ENCODE data around the gene ZBTB47. TPM values are rescaled to one million over a fixed set of nuclear protein-coding genes. Genes with fewer than 3 reads are reported as not detected.

ZBTB47 gene
- total RNA-seq, 2 donors from 2014 or later, result 1.9 to 2.7 TPM

DNA sequence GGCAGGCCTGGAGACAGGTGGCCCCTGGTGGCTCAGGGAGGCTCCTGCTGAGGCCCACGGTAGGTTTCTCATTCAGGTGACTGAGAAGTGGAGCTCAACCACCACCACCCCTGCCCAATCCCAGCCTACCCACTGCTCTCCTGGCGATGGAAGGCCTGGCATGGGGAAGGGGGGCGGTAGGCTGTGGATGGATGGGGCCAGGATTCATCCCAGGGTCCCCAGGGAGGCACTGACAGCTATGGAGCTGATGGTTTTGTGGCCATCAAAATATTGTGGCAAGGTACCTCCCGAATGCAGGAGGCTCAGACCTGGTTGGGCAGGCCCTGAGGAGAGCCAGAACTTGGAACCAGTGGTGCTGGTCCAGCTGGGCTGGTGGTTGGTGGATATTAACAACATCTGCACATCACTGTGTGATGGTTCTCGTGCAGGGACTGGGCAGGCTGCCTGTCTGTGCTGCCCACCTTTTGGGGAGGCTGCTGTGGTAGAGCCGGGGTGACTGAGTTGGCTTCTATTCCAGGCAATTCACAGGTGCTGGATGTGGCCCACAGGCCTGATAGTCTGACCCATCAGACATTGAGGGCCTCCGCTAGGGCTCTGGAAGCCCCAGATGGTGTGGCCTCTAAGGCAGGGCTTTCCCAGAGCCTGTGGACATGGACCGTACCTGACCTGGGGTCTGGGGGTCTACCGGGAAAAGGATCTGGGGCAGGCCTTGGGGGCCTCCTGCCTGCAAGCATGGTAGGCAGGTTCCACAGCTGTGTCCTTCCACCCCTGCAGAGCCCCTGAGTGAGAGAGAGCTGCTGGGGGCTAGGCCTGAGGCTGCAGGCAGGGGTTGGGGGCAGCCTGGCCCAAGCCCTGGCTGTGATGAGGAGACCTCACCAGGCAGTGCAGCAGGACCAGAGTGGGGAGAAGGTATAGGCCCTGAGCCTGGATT is 3.4 kb downstream of the ZBTB47 start:
- no peak overlapping the region for H3K27ac Mint-ChIP-seq
- no peak for DNase-seq (ENCODE audit: low spot score)
- H3K36me3 Mint-ChIP-seq, result no peaks in the 10 kb centered on the region
- no peak for ATAC-seq
- H3K27me3 Mint-ChIP-seq, result no peaks in the 10 kb centered on the region
- no peaks in the 10 kb centered on the region for H3K9me3 Mint-ChIP-seq
- peaks cover 5 to 12% of the 10 kb centered on the region in 2 donors for H3K4me1 Mint-ChIP-seq (ENCODE audit: low read depth in 2 of 2)
- no peak overlapping the region for H3K4me3 Mint-ChIP-seq

GRCh38 chr3:42657675-42658074 is 4.2 kb downstream of the ZBTB47 start:
- Mint-ChIP-seq H3K4me1 (ENCODE audit: low read depth in 2 of 2) (peaks cover 0 to 5% of the 10 kb centered on the region in 2 donors), H3K9me3 (no peaks in the 10 kb centered on the region), H3K27me3 (no peaks in the 10 kb centered on the region), H3K27ac (no peak overlapping the region), H3K4me3 (no peak overlapping the region), H3K36me3 (no peaks in the 10 kb centered on the region)
- no peak for DNase-seq (ENCODE audit: low spot score)
- no peak for ATAC-seq

DNA sequence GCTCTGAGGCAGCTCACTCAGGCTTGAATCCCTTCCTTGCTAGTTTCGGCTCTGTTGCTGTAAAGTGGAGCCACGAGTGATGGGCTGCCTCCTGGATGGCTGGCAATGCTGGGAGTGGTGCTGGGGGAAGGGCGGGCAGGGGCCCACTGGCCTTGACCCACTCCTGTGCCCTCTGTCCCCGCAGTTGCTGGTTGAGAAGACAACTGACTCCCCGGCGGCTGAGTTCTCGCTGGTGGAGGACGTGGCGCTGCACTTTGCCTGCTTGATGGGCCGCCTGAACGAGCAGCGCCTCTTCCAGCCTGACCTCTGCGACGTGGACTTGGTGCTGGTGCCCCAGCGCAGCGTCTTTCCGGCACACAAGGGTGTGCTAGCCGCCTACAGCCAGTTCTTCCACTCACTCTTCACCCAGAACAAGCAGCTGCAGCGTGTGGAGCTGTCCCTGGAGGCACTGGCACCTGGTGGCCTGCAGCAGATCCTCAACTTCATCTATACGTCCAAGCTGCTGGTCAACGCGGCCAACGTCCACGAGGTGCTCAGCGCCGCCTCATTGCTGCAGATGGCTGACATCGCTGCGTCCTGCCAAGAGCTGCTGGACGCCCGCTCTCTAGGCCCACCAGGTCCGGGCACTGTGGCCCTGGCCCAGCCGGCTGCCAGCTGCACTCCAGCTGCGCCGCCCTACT is 4.7 kb downstream of the ZBTB47 start:
- no peaks in the 10 kb centered on the region for H3K9me3 Mint-ChIP-seq
- H3K27ac Mint-ChIP-seq, result no peak overlapping the region
- no peaks in the 10 kb centered on the region for H3K36me3 Mint-ChIP-seq
- ATAC-seq (no peak), DNase-seq (ENCODE audit: low spot score) (no peak)
- H3K4me1 Mint-ChIP-seq (ENCODE audit: low read depth in 2 of 2), result peaks cover 0 to 1% of the 10 kb centered on the region in 2 donors
- no peak overlapping the region for H3K4me3 Mint-ChIP-seq
- no peaks in the 10 kb centered on the region for H3K27me3 Mint-ChIP-seq

GRCh38 chr3:42658771-42659390 is 5.4 kb downstream of the ZBTB47 start:
- Mint-ChIP-seq H3K36me3 (no peaks in the 10 kb centered on the region), H3K27ac (no peak overlapping the region), H3K27me3 (no peaks in the 10 kb centered on the region), H3K4me3 (no peak overlapping the region), H3K4me1 (ENCODE audit: low read depth in 2 of 2) (no peaks in the 10 kb centered on the region), H3K9me3 (no peaks in the 10 kb centered on the region)
- ATAC-seq (no peak), DNase-seq (ENCODE audit: low spot score) (no peak)

DNA sequence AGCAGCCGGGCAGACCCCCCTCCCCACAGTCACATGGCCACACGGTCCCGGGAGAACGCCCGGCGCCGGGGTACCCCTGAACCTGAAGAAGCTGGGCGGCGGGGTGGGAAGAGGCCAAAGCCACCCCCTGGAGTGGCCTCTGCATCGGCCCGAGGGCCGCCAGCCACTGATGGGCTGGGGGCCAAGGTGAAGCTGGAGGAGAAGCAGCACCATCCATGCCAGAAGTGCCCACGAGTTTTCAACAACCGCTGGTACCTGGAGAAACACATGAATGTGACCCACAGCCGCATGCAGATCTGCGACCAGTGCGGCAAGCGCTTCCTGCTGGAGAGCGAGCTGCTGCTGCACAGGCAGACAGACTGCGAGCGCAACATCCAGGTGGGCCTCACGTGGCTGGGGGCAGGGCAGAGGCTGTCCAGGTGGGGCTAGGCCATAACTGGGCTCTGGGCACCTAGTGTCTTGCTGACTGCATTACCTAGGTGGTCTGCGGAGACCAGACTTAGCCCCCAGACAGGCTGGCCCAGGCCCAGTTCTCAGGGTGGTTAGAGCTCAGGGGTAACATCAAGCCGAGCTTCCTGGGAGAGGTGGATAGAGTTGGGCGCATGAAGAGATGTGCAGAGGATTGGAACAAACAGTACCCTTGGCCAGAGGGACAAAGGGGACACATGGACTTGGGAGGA is 6.1 kb downstream of the ZBTB47 start:
- H3K27ac Mint-ChIP-seq, result no peak overlapping the region
- no peak for ATAC-seq
- H3K36me3 Mint-ChIP-seq, result no peaks in the 10 kb centered on the region
- H3K4me1 Mint-ChIP-seq (ENCODE audit: low read depth in 2 of 2), result no peaks in the 10 kb centered on the region
- DNase-seq (ENCODE audit: low spot score), result no peak
- H3K27me3 Mint-ChIP-seq, result no peaks in the 10 kb centered on the region
- no peaks in the 10 kb centered on the region for H3K9me3 Mint-ChIP-seq
- H3K4me3 Mint-ChIP-seq, result no peak overlapping the region

DNA sequence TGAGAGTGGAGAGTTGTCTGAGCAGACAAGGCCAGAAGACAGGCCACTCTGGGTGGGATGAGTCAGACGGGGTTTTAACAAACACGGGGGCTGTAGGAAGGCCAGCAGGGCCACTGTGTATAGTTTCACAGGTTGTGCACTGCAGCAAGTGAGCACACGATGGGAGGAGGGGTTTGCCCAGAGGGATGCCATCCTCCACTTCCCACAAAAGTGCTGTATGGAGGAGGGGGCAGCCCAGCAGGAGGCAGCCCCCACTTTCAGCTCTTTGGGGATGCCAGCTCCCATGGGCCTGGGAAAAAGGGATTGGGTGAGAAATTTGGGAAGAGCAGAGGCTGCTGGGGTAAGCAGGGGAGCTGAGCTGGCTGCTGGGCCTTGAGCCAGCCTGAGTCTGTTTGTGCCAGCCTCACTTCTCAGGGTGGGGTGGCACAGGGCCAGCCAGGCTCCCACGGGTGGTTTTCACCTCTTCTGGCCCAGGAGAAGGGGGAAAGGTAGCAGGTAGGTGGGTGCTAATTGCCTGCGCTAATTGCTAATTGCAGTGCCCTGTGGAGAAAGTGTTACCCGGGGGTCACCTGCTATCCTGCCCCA is 6.7 kb downstream of the ZBTB47 start:
- H3K4me3 Mint-ChIP-seq, result no peak overlapping the region
- no peaks in the 10 kb centered on the region for H3K4me1 Mint-ChIP-seq (ENCODE audit: low read depth in 2 of 2)
- ATAC-seq (no peak), DNase-seq (ENCODE audit: low spot score) (no peak)
- no peak overlapping the region for H3K27ac Mint-ChIP-seq
- H3K27me3 Mint-ChIP-seq, result no peaks in the 10 kb centered on the region
- H3K36me3 Mint-ChIP-seq, result no peaks in the 10 kb centered on the region
- H3K9me3 Mint-ChIP-seq, result no peaks in the 10 kb centered on the region

DNA sequence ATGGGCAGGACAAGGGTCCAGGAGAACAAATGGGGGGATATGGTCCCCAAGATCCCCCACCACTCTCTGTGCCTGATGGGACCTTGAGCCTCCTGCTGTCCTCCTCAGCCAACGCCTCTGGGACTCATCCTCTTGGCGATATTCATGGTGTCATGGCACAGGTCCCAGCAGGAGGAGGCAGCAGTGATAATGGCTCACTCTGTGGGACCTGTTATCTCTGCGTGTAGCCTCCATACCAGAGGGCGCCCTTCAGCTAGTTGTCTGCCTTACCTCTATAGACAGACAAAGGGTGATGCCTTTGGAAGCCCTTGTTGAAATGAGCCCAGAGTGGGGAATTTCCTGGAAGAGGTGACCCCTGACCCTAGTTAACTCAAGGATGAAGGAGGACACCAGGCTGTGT is 7.4 kb downstream of the ZBTB47 start:
- Mint-ChIP-seq H3K4me1 (ENCODE audit: low read depth in 2 of 2) (no peaks in the 10 kb centered on the region), H3K4me3 (no peak overlapping the region), H3K27me3 (no peaks in the 10 kb centered on the region), H3K9me3 (no peaks in the 10 kb centered on the region), H3K36me3 (no peaks in the 10 kb centered on the region), H3K27ac (no peak overlapping the region)
- ATAC-seq, result no peak
- no peak for DNase-seq (ENCODE audit: low spot score)

DNA sequence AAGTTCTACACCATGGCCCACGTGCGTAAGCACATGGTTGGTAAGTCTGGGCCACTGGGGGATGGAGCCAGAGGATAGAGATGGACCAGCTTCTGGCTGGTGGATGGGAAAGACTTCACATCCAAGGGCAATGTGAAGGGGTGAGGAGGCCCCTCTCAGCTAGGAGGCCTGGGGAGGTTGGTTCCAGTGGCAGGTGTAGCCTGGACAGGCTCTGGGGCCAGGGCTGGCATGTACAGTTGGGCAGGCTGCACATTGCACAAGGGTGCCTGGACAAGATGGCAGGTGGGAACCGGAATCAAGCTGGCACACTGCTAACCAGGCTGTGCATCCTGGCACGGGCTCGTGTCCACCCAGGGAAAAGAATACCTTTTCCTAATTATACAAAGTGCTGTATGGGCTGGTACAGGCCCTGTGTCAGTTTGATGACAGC is 8.1 kb downstream of the ZBTB47 start:
- H3K4me3 Mint-ChIP-seq, result no peak overlapping the region
- no peaks in the 10 kb centered on the region for H3K27me3 Mint-ChIP-seq
- ATAC-seq (no peak), DNase-seq (ENCODE audit: low spot score) (no peak)
- no peaks in the 10 kb centered on the region for H3K4me1 Mint-ChIP-seq (ENCODE audit: low read depth in 2 of 2)
- H3K9me3 Mint-ChIP-seq, result no peaks in the 10 kb centered on the region
- no peaks in the 10 kb centered on the region for H3K36me3 Mint-ChIP-seq
- H3K27ac Mint-ChIP-seq, result no peak overlapping the region

DNA sequence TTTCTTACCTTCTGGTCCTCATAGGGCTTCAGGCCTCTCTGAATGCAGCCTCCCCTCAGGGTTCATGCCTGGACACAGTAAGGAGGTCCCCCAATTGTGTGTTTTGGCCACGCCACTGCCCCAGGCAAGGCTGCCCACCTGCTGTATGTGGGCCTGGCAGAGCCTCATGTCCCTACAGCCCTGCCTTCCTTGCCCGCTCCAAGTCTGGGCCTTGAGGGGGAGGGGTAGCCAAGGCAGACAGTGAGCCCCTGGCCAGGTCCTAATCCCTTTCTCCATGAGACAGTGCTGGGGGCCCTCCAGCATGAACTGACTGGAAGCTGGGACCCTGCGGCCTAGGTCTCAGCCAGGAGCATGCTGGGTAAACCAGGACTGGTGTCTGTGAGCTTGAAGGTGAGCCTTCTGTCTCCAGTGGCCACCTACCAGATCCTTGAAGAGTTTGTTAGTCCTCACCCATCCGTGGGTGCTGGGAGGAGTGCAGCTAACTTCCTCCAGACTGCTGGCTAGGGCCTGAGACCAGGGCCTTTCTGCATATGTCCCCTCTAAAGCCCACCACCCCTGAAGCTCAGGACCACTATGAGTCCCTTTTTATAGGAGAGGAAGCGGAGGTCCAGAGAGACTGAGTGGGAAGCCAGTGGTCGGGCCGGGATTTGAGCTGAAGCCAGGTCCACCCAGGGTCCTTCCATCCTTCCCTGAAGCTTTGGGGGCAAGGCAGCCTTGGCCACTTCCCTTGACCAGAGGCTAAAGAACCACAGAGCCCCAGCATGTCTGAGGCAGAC is 8.7 kb downstream of the ZBTB47 start:
- no peak for DNase-seq (ENCODE audit: low spot score)
- no peaks in the 10 kb centered on the region for H3K9me3 Mint-ChIP-seq
- H3K27me3 Mint-ChIP-seq, result no peaks in the 10 kb centered on the region
- H3K4me3 Mint-ChIP-seq, result no peak overlapping the region
- no peaks in the 10 kb centered on the region for H3K4me1 Mint-ChIP-seq (ENCODE audit: low read depth in 2 of 2)
- ATAC-seq, result no peak
- no peaks in the 10 kb centered on the region for H3K36me3 Mint-ChIP-seq
- no peak overlapping the region for H3K27ac Mint-ChIP-seq

- H3K9me3 Mint-ChIP-seq, result no peaks in the 10 kb centered on the region
- no peak overlapping the region for H3K27ac Mint-ChIP-seq
- no peaks in the 10 kb centered on the region for H3K36me3 Mint-ChIP-seq
- H3K4me3 Mint-ChIP-seq, result no peak overlapping the region
- H3K27me3 Mint-ChIP-seq, result no peaks in the 10 kb centered on the region
- DNase-seq (ENCODE audit: low spot score) (no peak), ATAC-seq (no peak)
- no peaks in the 10 kb centered on the region for H3K4me1 Mint-ChIP-seq (ENCODE audit: low read depth in 2 of 2)
These were observed 9.5 kb downstream of the ZBTB47 start for GRCh38 chr3:42662813-42663535.

DNA sequence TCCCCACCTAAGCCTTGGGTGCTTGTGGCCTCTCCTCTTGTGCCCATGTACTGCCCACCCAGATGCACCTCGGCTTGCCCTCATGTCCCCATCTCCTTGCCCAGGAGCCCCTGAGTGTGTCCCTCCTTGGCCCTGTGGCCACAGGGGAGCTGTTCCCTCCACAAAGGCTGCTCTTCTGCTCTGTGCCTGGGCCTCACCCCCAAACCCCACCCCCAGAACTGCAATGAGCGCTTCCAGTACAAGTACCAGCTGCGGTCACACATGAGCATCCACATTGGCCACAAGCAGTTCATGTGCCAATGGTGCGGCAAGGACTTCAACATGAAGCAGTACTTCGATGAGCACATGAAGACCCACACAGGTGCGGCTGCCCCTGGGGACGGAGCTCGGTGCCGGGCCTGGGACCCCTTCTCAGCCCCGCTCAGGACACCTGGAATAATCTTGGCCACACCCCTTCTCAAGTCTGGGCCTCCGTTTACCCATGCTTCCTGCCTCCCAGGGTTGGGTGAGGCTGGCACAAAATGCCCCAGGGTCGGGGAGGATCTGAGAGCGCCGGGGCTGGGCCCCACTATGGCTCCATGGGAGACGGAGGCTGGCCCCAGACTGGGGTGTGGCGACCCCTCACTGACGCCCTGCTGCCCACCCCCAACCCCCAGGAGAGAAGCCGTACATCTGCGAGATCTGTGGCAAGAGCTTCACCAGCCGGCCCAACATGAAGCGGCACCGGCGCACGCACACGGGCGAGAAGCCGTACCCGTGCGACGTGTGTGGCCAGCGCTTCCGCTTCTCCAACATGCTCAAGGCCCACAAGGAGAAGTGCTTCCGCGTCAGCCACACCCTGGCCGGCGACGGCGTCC is 10.3 kb downstream of the ZBTB47 start:
- Mint-ChIP-seq H3K4me1 (ENCODE audit: low read depth in 2 of 2) (no peaks in the 10 kb centered on the region), H3K36me3 (no peaks in the 10 kb centered on the region), H3K4me3 (no peak overlapping the region), H3K27me3 (no peaks in the 10 kb centered on the region), H3K9me3 (no peaks in the 10 kb centered on the region), H3K27ac (no peak overlapping the region)
- DNase-seq (ENCODE audit: low spot score), result no peak
- no peak for ATAC-seq

DNA sequence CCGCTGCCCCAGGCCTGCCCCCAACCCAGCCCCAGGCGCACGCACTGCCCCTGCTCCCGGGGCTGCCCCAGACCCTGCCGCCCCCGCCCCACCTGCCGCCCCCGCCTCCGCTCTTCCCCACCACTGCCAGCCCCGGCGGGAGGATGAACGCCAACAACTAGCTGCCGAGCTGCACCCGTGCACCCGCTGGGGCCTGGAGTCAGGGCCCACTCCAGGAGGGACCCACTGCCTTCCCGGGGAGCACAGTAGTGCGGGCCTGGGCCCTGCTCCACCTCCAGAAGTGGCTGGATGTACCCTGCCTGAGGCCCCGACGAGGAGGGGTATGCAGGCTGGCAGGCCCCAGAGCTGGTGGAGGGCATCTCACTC is 10.9 kb downstream of the ZBTB47 start:
- H3K4me3 Mint-ChIP-seq, result no peak overlapping the region
- no peaks in the 10 kb centered on the region for H3K9me3 Mint-ChIP-seq
- ATAC-seq, result no peak
- H3K36me3 Mint-ChIP-seq, result no peaks in the 10 kb centered on the region
- no peaks in the 10 kb centered on the region for H3K4me1 Mint-ChIP-seq (ENCODE audit: low read depth in 2 of 2)
- no peak for DNase-seq (ENCODE audit: low spot score)
- no peaks in the 10 kb centered on the region for H3K27me3 Mint-ChIP-seq
- no peak overlapping the region for H3K27ac Mint-ChIP-seq

All from natural killer cell treated with Interleukin-12 subunit alpha and Interleukin-12 subunit beta and Interleukin-15 and Interleukin-18, amount 100 ng/mL, for 72 hours (primary cell).